Breast epithelium (tissue), 4 donors: ENCODE measurements around the gene MED10. TPM values are rescaled to one million over a fixed set of nuclear protein-coding genes. Genes with fewer than 3 reads are reported as not detected.

ENCODE experiments used
- DNase-seq, 2 donors: peaks; one replicate each; pipeline ENCODE4 v3.0.0-alpha.2; 2019; ENCODE audit warnings: low spot score in 2 of 2
- H3K27ac ChIP-seq, 2 donors: fragments of 200-600 bp; sonication (generic) in 1 of 2; one replicate each; pipeline ENCODE4 v1.5.1; 2016 to 2019; ENCODE audit warnings: mild to moderate bottlenecking in 1 of 2
- H3K27me3 ChIP-seq, 2 donors: fragments of 200-600 bp; sonication (generic) in 1 of 2; one replicate each; pipeline versions ENCODE4 v1.5.1 to v1.6.0; 2017 to 2019; ENCODE audit warnings: control low read depth in 1 of 2, mild to moderate bottlenecking in 1 of 2
- H3K36me3 ChIP-seq: fragments of 200-600 bp; one replicate; pipeline ENCODE4 v1.5.1; 2019
- H3K4me1 ChIP-seq, 2 donors: fragments of 200-600 bp; sonication (generic); one replicate each; pipeline ENCODE4 v1.5.1; 2016 to 2019; ENCODE audit warnings: control low read depth in 1 of 2
- H3K4me3 ChIP-seq, 3 donors: fragments of 200-600 bp; sonication (generic); 1 replicate in 2 of 3; 2 replicates in 1 of 3; pipeline ENCODE4 v1.5.1; 2016 to 2019; ENCODE audit warnings: mild to moderate bottlenecking in 3 of 3, moderate library complexity in 2 of 3
- H3K9me3 ChIP-seq, 2 donors: fragments of 200-600 bp; sonication (generic) in 1 of 2; one replicate each; pipeline ENCODE4 v1.5.1; 2016 to 2019; ENCODE audit warnings: control low read depth in 1 of 2
- POLR2A ChIP-seq: fragments of 450-650 bp; IDR thresholded peaks from one replicate; pipeline ENCODE4 v1.6.1; 2016; ENCODE audit warnings: antibody characterized with exemption, mild to moderate bottlenecking, moderate library complexity
- POLR2AphosphoS5 ChIP-seq, 3 donors: sonication (generic); formaldehyde crosslinking; IDR thresholded peaks; one replicate each; pipeline ENCODE4 v1.6.1; 2017; ENCODE audit warnings: antibody characterized with exemption in 3 of 3
- intact Hi-C: fragments of 100-400 bp; cut with DNase I; formaldehyde crosslinking; loops from one replicate; pipeline ENCODE4 v1.15.1; 2023; ENCODE audit warnings: low total_unique reads
- total RNA-seq, 3 donors: library from RNA; depleted of rRNA; stranded (reverse); fragments of >200 nt; gene quantifications; one replicate each; pipeline ENCODE4 v1.1.0, GENCODE V29; 2016
- TF ChIP-seq, protein P1 (sequence below), 3 donors: fragments of 450-650 bp; IDR thresholded peaks; one replicate each; pipeline ENCODE4 v1.5.1; 2016 to 2017; ENCODE audit warnings: antibody characterized with exemption in 3 of 3, mild to moderate bottlenecking in 3 of 3, moderate library complexity in 3 of 3

Gene MED10
- total RNA-seq, 3 donors from 2014 or later: 25.6 to 29.9 (median 25.9) TPM

- Histone ChIP-seq H3K27ac (no peak overlapping the region), H3K27me3 (no peaks in the 10 kb centered on the region), H3K9me3 (no peaks in the 10 kb centered on the region), H3K4me1 (no peaks in the 10 kb centered on the region), H3K4me3 (no peak overlapping the region), H3K36me3 (no peaks in the 10 kb centered on the region)
- TF ChIP-seq, protein P1, sequence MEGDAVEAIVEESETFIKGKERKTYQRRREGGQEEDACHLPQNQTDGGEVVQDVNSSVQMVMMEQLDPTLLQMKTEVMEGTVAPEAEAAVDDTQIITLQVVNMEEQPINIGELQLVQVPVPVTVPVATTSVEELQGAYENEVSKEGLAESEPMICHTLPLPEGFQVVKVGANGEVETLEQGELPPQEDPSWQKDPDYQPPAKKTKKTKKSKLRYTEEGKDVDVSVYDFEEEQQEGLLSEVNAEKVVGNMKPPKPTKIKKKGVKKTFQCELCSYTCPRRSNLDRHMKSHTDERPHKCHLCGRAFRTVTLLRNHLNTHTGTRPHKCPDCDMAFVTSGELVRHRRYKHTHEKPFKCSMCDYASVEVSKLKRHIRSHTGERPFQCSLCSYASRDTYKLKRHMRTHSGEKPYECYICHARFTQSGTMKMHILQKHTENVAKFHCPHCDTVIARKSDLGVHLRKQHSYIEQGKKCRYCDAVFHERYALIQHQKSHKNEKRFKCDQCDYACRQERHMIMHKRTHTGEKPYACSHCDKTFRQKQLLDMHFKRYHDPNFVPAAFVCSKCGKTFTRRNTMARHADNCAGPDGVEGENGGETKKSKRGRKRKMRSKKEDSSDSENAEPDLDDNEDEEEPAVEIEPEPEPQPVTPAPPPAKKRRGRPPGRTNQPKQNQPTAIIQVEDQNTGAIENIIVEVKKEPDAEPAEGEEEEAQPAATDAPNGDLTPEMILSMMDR (IDR thresholded peaks at IDR 0.05): no peak
- TF ChIP-seq POLR2AphosphoS5 (IDR thresholded peaks at IDR 0.05) (no peak), POLR2A (no peak)
- intact Hi-C loops: no loop called here
- no peak for DNase-seq
Observed at GRCh38 chr5:6384856-6385255, 6.5 kb upstream of the MED10 start.

DNA sequence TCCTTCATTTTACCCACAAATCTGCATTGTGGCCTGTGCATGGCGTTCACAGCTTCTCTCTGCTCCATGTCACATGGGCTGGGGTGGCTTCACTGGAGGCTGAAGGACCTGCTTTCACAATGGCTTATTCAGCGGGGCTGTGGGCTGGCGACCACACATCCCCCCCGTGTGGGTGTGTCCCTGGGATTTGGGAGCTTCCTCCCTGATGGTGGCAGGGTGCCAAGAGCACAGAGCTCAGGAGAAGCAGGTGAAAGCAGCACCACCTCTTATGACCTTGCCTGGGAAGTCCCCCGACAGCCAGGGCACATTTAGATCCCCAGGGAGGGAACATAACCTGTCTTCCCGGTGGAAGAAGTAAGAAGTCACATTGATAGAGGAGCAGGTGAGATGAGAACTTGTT, 5.0 kb upstream of the MED10 start:
- Histone ChIP-seq H3K4me3 (no peak overlapping the region), H3K27ac (no peak overlapping the region), H3K4me1 (no peaks in the 10 kb centered on the region), H3K27me3 (no peaks in the 10 kb centered on the region), H3K9me3 (no peaks in the 10 kb centered on the region), H3K36me3 (no peaks in the 10 kb centered on the region)
- no peak for DNase-seq
- TF ChIP-seq POLR2A (no peak), POLR2AphosphoS5 (IDR thresholded peaks at IDR 0.05) (no peak)
- TF ChIP-seq, protein P1 (IDR thresholded peaks at IDR 0.05): no peak
- intact Hi-C loops: no loop called here

DNA sequence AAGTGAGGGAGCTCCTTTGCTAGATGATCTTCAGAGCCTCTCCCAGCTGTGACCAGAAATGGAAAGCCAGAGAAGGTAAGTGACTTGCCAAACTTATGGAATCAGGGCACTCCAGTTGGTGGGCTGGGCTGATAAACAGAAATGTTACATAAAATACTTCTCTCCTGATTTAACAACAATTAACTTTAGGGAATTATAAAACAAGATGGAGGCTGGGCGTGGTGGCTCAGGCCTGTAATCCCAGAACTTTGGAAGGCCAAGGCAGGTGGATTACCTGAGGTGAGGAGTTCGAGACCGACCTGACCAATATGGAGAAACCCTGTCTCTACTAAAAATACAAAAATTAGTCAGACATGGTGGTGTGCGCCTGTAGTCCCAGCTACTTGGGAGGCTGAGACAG, 899 bp upstream of the MED10 start:
- Histone ChIP-seq H3K9me3 (no peaks in the 10 kb centered on the region), H3K4me1 (peaks cover 0 to 4% of the 10 kb centered on the region in 2 donors), H3K27ac (no peak overlapping the region), H3K4me3 (peak overlapping the region in 2 of 3 donors; percentile 99), H3K27me3 (no peaks in the 10 kb centered on the region), H3K36me3 (no peaks in the 10 kb centered on the region)
- DNase-seq: no peak
- TF ChIP-seq POLR2AphosphoS5 (IDR thresholded peaks at IDR 0.05) (no peak), POLR2A (no peak)
- TF ChIP-seq, protein P1 (IDR thresholded peaks at IDR 0.05): no peak
- intact Hi-C loops: no loop called here

DNA sequence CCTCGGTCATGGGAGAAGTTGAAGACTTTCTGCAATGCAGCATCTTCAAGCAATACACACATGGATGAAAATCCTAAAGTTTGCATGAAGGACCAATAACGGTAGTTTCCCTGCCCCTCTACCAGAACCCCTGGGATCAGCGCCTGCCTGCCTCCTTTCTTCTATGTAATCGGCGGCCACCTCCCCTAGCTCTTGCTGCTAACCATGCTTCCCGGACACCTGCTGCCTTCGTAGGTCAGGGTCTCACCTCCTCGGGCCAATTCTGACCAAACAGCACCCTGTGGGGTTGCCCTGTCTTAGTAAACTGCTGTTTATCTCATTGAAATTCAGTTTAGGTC, 388 bp upstream of the MED10 start:
- Histone ChIP-seq H3K4me1 (peaks cover 0 to 4% of the 10 kb centered on the region in 2 donors), H3K4me3 (peak overlapping the region; percentile 98 to 99 (median 99)), H3K27ac (peak overlapping the region; percentile 91 to 92), H3K36me3 (no peaks in the 10 kb centered on the region), H3K27me3 (no peaks in the 10 kb centered on the region), H3K9me3 (no peaks in the 10 kb centered on the region)
- no peak for DNase-seq
- intact Hi-C loops: no loop called here
- TF ChIP-seq, protein P1 (IDR thresholded peaks at IDR 0.05): no peak
- no peak for TF ChIP-seq POLR2AphosphoS5 (IDR thresholded peaks at IDR 0.05)

- Histone ChIP-seq H3K4me1 (peaks cover 0 to 4% of the 10 kb centered on the region in 2 donors), H3K27me3 (no peaks in the 10 kb centered on the region), H3K27ac (peak overlapping the region; percentile 91 to 92), H3K9me3 (no peaks in the 10 kb centered on the region), H3K36me3 (no peaks in the 10 kb centered on the region), H3K4me3 (peak overlapping the region; percentile 98 to 99 (median 99))
- TF ChIP-seq POLR2A (no peak), POLR2AphosphoS5 (IDR thresholded peaks at IDR 0.05) (no peak)
- TF ChIP-seq, protein P1 (IDR thresholded peaks at IDR 0.05): no peak
- DNase-seq: no peak
- intact Hi-C loops: no loop called here
Observed at GRCh38 chr5:6377582-6377904, 804 bp downstream of the MED10 start.
